WERI-Rb-1 (cell line): ENCODE results near the gene GNG7.
"Not testable (repeated sequence)": the region's sequence is repeated elsewhere in the genome, so short reads cannot be mapped to it uniquely, and the experiment has no call there.

ENCODE experiments used
- DNase-seq: peaks from one replicate; pipeline ENCODE4 v3.0.0-alpha.2; 2020
- H3K27ac ChIP-seq: fragments of 250-450 bp; sonication (Bioruptor Pico); 2 replicates; pipeline ENCODE4 v1.5.1; 2020; ENCODE audit warnings: mild to moderate bottlenecking, moderate library complexity
- H3K27me3 ChIP-seq: fragments of 250-450 bp; sonication (Bioruptor Pico); 2 replicates; pipeline ENCODE4 v1.5.1; 2021; ENCODE audit warnings: mild to moderate bottlenecking, low read depth, moderate library complexity; ENCODE audit not compliant: insufficient read depth, severe bottlenecking
- H3K36me3 ChIP-seq: fragments of 250-450 bp; sonication (Bioruptor Pico); 2 replicates; pipeline ENCODE4 v1.5.1; 2020; ENCODE audit warnings: mild to moderate bottlenecking, moderate library complexity
- H3K4me3 ChIP-seq: 2 replicates; pipeline ENCODE4 v1.5.1; 2011; ENCODE audit warnings: low read depth, mild to moderate bottlenecking, control low read depth, low read length
- H3K9me3 ChIP-seq: fragments of 250-450 bp; sonication (Bioruptor Pico); 2 replicates; pipeline ENCODE4 v1.5.1; 2021; ENCODE audit warnings: mild to moderate bottlenecking, moderate library complexity; ENCODE audit not compliant: severe bottlenecking
- TF ChIP-seq, protein P1 (sequence below): IDR thresholded peaks from 2 replicates; pipeline ENCODE4 v1.5.1; 2011; ENCODE audit warnings: low read depth, mild to moderate bottlenecking, control low read depth, inconsistent platforms, low read length

GNG7 gene

GRCh38 chr19:2560369-2560768 lies 142.1 kb downstream of the GNG7 start:
- DNase-seq, result no peak
- H3K36me3 ChIP-seq, result no peaks in the 10 kb centered on the region

DNA sequence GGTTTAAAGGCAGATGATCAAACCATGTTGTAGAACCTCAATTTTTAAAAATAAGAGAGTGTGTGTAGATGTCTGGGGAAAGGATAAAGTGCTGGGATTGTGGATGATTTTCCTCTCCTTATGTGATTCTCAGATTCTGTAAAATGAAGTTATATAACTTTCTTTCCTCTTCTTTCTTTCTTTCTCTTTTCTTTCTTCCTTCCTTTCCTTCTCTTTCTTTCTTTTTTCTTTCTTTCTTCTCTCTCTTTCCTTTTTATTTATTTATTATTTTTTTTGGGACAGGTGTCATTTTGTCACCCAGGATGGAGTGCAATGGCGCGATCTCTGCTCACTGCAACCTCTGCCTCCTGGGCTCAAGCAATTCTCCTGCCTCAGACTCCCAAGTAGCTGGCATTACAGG lies 144.0 kb downstream of the GNG7 start:
- no peak for DNase-seq
- no peaks in the 10 kb centered on the region for H3K36me3 ChIP-seq
- TF ChIP-seq, protein P1, sequence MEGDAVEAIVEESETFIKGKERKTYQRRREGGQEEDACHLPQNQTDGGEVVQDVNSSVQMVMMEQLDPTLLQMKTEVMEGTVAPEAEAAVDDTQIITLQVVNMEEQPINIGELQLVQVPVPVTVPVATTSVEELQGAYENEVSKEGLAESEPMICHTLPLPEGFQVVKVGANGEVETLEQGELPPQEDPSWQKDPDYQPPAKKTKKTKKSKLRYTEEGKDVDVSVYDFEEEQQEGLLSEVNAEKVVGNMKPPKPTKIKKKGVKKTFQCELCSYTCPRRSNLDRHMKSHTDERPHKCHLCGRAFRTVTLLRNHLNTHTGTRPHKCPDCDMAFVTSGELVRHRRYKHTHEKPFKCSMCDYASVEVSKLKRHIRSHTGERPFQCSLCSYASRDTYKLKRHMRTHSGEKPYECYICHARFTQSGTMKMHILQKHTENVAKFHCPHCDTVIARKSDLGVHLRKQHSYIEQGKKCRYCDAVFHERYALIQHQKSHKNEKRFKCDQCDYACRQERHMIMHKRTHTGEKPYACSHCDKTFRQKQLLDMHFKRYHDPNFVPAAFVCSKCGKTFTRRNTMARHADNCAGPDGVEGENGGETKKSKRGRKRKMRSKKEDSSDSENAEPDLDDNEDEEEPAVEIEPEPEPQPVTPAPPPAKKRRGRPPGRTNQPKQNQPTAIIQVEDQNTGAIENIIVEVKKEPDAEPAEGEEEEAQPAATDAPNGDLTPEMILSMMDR, result no peak
- no peak overlapping the region for H3K27ac ChIP-seq
- H3K27me3 ChIP-seq, result no peaks in the 10 kb centered on the region
- no peaks in the 10 kb centered on the region for H3K9me3 ChIP-seq
- no peak overlapping the region for H3K4me3 ChIP-seq

More at GRCh38 chr19:2560369-2560768, 142.1 kb downstream of the GNG7 start:
- H3K27ac ChIP-seq, result no peak overlapping the region
- no peaks in the 10 kb centered on the region for H3K9me3 ChIP-seq
- no peaks in the 10 kb centered on the region for H3K27me3 ChIP-seq
- no peak overlapping the region for H3K4me3 ChIP-seq
- TF ChIP-seq, protein P1, result no peak

GRCh38 chr19:2558131-2558530 lies 144.4 kb downstream of the GNG7 start:
- not testable (repeated sequence) for H3K4me3 ChIP-seq, H3K9me3 ChIP-seq, H3K36me3 ChIP-seq, DNase-seq, H3K27ac ChIP-seq, H3K27me3 ChIP-seq

DNA sequence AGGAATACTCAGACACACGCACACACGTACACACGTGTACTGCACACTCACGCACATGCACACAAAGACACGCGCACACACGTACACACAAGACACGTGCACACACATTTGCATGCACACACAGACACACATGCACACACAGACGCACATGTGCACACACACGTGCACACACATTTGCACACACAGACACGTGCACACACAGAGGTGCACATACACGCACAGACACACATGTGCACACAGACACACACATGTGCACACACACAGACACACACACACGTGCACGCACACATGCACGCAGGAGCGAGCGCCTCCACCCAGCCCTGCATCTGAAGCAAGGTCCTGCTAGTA lies 145.4 kb downstream of the GNG7 start:
- Histone ChIP-seq H3K27me3 (no peaks in the 10 kb centered on the region), H3K36me3 (no peaks in the 10 kb centered on the region), H3K4me3 (no peak overlapping the region), H3K9me3 (no peaks in the 10 kb centered on the region), H3K27ac (no peak overlapping the region)
- no peak for DNase-seq
- TF ChIP-seq, protein P1, result no peak

DNA sequence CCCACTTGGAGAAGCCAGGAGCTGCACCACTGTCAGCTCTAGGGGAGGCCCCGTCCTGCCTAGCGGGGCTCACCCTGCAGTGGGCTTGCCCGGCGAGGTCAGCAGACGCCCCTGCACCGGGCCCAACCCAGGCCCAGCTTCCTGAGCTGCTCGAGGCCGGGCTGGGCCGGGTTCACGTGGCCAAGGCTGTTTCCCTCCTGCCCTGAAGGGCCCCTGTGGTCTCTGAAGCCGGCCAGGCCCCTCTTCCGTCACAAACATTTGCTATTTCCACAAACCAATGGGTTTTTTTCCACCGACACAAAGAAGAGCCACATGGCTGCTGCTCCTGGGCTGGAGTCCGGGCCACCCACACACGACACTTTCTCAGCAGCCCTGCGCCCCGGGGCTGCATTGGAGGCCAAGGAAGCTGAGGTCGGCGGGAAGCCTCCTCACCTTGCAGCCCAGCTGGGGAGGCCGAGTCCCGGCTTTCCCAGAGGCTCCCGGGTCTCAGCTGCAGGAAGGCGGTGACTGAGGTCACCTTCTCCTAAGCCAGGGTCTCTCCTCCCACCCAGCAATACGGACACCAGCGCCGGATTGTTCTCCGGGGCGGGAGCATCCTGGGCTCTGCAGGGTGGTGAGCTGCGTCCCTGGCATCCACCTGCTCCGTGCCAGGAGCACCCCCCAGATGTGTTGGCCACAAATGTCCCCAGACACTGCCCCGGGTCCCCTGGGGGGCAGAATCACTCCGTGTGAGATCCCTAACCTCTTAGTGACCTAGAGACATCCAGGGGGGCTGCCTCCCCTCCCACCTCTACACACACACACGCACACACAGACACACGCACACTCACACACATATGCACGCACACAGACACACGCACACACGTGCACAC lies 146.0 kb downstream of the GNG7 start:
- TF ChIP-seq, protein P1, result no peak
- no peak overlapping the region for H3K27ac ChIP-seq

GRCh38 chr19:2555422-2556220 lies 146.9 kb downstream of the GNG7 start:
- Histone ChIP-seq H3K4me3 (no peak overlapping the region), H3K9me3 (no peaks in the 10 kb centered on the region)

More for the DNA sequence above, 146.0 kb downstream of the GNG7 start:
- Histone ChIP-seq H3K27me3 (no peaks in the 10 kb centered on the region), H3K4me3 (no peak overlapping the region), H3K9me3 (no peaks in the 10 kb centered on the region), H3K36me3 (no peaks in the 10 kb centered on the region)
- DNase-seq, result no peak

More at GRCh38 chr19:2555422-2556220, 146.9 kb downstream of the GNG7 start:
- Histone ChIP-seq H3K27ac (no peak overlapping the region), H3K36me3 (no peaks in the 10 kb centered on the region), H3K27me3 (no peaks in the 10 kb centered on the region)
- TF ChIP-seq, protein P1, result no peak
- no peak for DNase-seq
